Measurements from ENCODE around the gene TTLL10. TPM values are rescaled to one million over a fixed set of nuclear protein-coding genes. Genes with fewer than 3 reads are reported as not detected.

The TTLL10 gene
- total and polyA plus RNA-seq, 4 donors, result not detected

DNA sequence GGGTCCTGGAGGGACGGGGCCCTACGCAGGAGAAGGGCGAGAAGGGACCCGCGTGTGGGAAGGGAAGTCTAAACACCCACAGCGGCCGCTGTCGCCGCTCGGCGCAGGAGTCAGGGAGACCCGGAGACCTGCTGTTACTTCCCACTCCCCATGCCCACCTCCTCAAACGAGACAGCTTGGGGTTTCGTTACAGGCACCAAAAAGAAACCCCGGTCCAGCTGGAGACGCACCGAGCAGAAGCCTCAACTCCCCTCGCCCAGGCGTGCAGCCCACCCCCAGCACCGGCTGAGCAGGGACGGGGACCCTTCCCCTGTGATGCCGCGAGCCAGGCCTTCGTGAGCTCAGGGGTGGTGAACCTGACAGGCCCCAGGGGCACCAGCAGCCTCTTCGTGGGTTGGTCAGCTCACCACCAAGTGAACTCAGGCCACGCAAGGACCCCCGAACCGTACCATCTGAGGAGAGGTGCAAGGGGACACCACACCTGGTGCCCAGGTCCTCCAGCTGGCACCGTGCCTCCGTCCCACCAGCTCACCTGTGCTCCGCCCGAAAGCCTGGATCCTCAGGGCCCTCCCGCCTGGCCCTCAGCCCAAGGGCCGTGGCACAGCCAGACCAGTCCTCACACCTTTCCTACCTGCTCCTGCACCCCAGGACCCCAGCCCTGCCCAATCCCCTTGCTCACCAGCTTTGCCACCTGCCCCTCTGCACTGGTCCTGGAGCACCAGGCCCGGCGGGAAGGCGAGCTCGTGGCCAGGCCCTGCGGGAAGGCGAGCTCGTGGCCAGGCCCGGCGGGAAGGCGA lies 53.1 kb downstream of the TTLL10 start:
- Histone ChIP-seq H3K36me3 (ENCODE audit: control insufficient read depth in 4 of 4, insufficient read depth in 3 of 4, low read depth in 1 of 4, low read length in 3 of 4) (peaks cover 14 to 47% (median 28%) of the 10 kb centered on the region in 4 donors), H3K4me1 (ENCODE audit: control insufficient read depth in 4 of 4, insufficient read depth in 4 of 4, low read length in 3 of 4) (peaks cover 9 to 20% (median 15%) of the 10 kb centered on the region in 4 donors), H3K27ac (ENCODE audit: low read depth in 1 of 2, low read length in 2 of 2) (no peak overlapping the region), H3K27me3 (ENCODE audit: control insufficient read depth in 4 of 4, insufficient read depth in 4 of 4, low read length in 3 of 4) (no peaks in the 10 kb centered on the region), H3K9ac (ENCODE audit: low read depth in 1 of 2, low read length in 2 of 2) (no peak overlapping the region), H3K9me3 (ENCODE audit: control insufficient read depth in 4 of 4, low read length in 3 of 4) (no peaks in the 10 kb centered on the region), H3K4me3 (ENCODE audit: low read depth in 1 of 3, low read length in 3 of 3) (no peak overlapping the region)
- WGBS, result 97% methylated on average over 44 of the region's 44 CpGs
- TF ChIP-seq, protein P1, sequence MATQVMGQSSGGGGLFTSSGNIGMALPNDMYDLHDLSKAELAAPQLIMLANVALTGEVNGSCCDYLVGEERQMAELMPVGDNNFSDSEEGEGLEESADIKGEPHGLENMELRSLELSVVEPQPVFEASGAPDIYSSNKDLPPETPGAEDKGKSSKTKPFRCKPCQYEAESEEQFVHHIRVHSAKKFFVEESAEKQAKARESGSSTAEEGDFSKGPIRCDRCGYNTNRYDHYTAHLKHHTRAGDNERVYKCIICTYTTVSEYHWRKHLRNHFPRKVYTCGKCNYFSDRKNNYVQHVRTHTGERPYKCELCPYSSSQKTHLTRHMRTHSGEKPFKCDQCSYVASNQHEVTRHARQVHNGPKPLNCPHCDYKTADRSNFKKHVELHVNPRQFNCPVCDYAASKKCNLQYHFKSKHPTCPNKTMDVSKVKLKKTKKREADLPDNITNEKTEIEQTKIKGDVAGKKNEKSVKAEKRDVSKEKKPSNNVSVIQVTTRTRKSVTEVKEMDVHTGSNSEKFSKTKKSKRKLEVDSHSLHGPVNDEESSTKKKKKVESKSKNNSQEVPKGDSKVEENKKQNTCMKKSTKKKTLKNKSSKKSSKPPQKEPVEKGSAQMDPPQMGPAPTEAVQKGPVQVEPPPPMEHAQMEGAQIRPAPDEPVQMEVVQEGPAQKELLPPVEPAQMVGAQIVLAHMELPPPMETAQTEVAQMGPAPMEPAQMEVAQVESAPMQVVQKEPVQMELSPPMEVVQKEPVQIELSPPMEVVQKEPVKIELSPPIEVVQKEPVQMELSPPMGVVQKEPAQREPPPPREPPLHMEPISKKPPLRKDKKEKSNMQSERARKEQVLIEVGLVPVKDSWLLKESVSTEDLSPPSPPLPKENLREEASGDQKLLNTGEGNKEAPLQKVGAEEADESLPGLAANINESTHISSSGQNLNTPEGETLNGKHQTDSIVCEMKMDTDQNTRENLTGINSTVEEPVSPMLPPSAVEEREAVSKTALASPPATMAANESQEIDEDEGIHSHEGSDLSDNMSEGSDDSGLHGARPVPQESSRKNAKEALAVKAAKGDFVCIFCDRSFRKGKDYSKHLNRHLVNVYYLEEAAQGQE (IDR thresholded peaks at IDR 0.05), result no peak
- no peak for TF ChIP-seq RAD21 (IDR thresholded peaks at IDR 0.05)
- TF ChIP-seq TAF1 (conservative IDR thresholded peaks at IDR 0.05), result no peak
- TF ChIP-seq HNF4A (conservative IDR thresholded peaks at IDR 0.05), result no peak
- TF ChIP-seq EGR1 (IDR thresholded peaks at IDR 0.05; ENCODE audit: low read depth in 2 of 2), result no peak
- TF ChIP-seq NR2F2 (IDR thresholded peaks at IDR 0.05), result no peak
- no peak for TF ChIP-seq ZBTB33 (IDR thresholded peaks at IDR 0.05)
- TF ChIP-seq HNF4G (IDR thresholded peaks at IDR 0.05), result no peak
- no peak for TF ChIP-seq ATF3 (IDR thresholded peaks at IDR 0.05)
- TF ChIP-seq FOXA2 (IDR thresholded peaks at IDR 0.05), result no peak
- TF ChIP-seq RXRA (IDR thresholded peaks at IDR 0.05), result no peak
- no peak for TF ChIP-seq MAX (IDR thresholded peaks at IDR 0.05)
- TF ChIP-seq YY1 (IDR thresholded peaks at IDR 0.05), result no peak
- no peak for TF ChIP-seq JUND (IDR thresholded peaks at IDR 0.05)
- TF ChIP-seq GABPA (IDR thresholded peaks at IDR 0.05 in 1 of 2, conservative IDR thresholded peaks at IDR 0.05 in 1 of 2), result no peak
- TF ChIP-seq, protein P2, sequence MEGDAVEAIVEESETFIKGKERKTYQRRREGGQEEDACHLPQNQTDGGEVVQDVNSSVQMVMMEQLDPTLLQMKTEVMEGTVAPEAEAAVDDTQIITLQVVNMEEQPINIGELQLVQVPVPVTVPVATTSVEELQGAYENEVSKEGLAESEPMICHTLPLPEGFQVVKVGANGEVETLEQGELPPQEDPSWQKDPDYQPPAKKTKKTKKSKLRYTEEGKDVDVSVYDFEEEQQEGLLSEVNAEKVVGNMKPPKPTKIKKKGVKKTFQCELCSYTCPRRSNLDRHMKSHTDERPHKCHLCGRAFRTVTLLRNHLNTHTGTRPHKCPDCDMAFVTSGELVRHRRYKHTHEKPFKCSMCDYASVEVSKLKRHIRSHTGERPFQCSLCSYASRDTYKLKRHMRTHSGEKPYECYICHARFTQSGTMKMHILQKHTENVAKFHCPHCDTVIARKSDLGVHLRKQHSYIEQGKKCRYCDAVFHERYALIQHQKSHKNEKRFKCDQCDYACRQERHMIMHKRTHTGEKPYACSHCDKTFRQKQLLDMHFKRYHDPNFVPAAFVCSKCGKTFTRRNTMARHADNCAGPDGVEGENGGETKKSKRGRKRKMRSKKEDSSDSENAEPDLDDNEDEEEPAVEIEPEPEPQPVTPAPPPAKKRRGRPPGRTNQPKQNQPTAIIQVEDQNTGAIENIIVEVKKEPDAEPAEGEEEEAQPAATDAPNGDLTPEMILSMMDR (IDR thresholded peaks at IDR 0.05; ENCODE audit: low read depth, low read length, missing input control), result no peak
- no peak for TF ChIP-seq SP1 (IDR thresholded peaks at IDR 0.05)
- no peak for TF ChIP-seq FOXA1 (IDR thresholded peaks at IDR 0.05)
- DNase-seq (ENCODE audit: low spot score), result no peak

All from liver (tissue), 9 donors.